ENCODE measurements around the gene WDR6. TPM values are rescaled to one million over a fixed set of nuclear protein-coding genes. Genes with fewer than 3 reads are reported as not detected.
A peak's percentile ranks its signal among the peaks of the same experiment; 100 is the strongest.

WDR6 gene
- total and polyA plus RNA-seq, 5 experiments from 2014 or later = 96.3 to 351 (median 126) TPM

GRCh38 chr3:48980295-48980694 lies 26.9 kb upstream of the WDR6 start:
- no peak for DNase-seq
- H3K4me3 Mint-ChIP-seq = no peak overlapping the region
- POLR2A ChIA-PET = interaction anchor here (0.6 kb wide), 1 partner anchor 252 kb away, joined by 5 read pairs; no protein-coding TSS in a partner anchor
- H3K27me3 Mint-ChIP-seq = no peaks in the 10 kb centered on the region
- ATAC-seq = no peak
- H3K27ac Mint-ChIP-seq = peak overlapping the region in 1 of 10 donors; percentile 72
- peaks cover 0 to 2% (median 0%) of the 10 kb centered on the region in 4 donors for H3K4me1 Mint-ChIP-seq
- peaks cover 0 to 88% (median 11%) of the 10 kb centered on the region in 3 donors for H3K36me3 Mint-ChIP-seq
- no peaks in the 10 kb centered on the region for H3K9me3 Mint-ChIP-seq

GRCh38 chr3:48982016-48982415 lies 25.2 kb upstream of the WDR6 start:
- no peak overlapping the region for H3K4me3 Mint-ChIP-seq
- no peak for ATAC-seq
- no peak for DNase-seq
- peak overlapping the region in 3 of 10 donors; percentile 51 to 80 (median 60) for H3K27ac Mint-ChIP-seq
- POLR2A ChIA-PET = no interaction called here
- peaks cover 0 to 81% (median 7%) of the 10 kb centered on the region in 3 donors for H3K36me3 Mint-ChIP-seq
- H3K27me3 Mint-ChIP-seq = no peaks in the 10 kb centered on the region
- peaks cover 0 to 4% (median under 1%) of the 10 kb centered on the region in 4 donors for H3K4me1 Mint-ChIP-seq
- H3K9me3 Mint-ChIP-seq = no peaks in the 10 kb centered on the region

- POLR2A ChIA-PET = interaction anchor here (0.5 kb wide), 1 partner anchor 212 kb away, joined by 4 read pairs; no protein-coding TSS in a partner anchor
- peaks cover 0 to 78% (median 7%) of the 10 kb centered on the region in 3 donors for H3K36me3 Mint-ChIP-seq
Measured at GRCh38 chr3:48982686-48983085, 24.5 kb upstream of the WDR6 start.

GRCh38 chr3:48983096-48983495 lies 24.1 kb upstream of the WDR6 start:
- Mint-ChIP-seq H3K4me1 (peaks cover 6 to 9% (median 7%) of the 10 kb centered on the region in 4 donors), H3K36me3 (peaks cover 0 to 74% (median 5%) of the 10 kb centered on the region in 3 donors)

More at GRCh38 chr3:48982686-48983085, 24.5 kb upstream of the WDR6 start:
- Mint-ChIP-seq H3K4me1 (peaks cover 2 to 6% (median 3%) of the 10 kb centered on the region in 4 donors), H3K27ac (peak overlapping the region in 3 of 10 donors; percentile 51 to 70 (median 60)), H3K9me3 (no peaks in the 10 kb centered on the region), H3K4me3 (no peak overlapping the region), H3K27me3 (no peaks in the 10 kb centered on the region)
- no peak for ATAC-seq
- DNase-seq = no peak

GRCh38 chr3:48984663-48985062 lies 22.5 kb upstream of the WDR6 start:
- H3K36me3 Mint-ChIP-seq = peaks cover 0 to 60% (median 0%) of the 10 kb centered on the region in 3 donors
- no peak overlapping the region for H3K4me3 Mint-ChIP-seq
- DNase-seq (no peak), ATAC-seq (no peak)
- H3K27ac Mint-ChIP-seq = peak overlapping the region in 2 of 10 donors; percentile 49 to 78
- peaks cover 12 to 18% (median 17%) of the 10 kb centered on the region in 4 donors for H3K4me1 Mint-ChIP-seq
- POLR2A ChIA-PET = interaction anchor here (8.6 kb wide), 1 partner anchor 40 kb away, joined by 194 read pairs; the partner anchor contains the start of genes IMPDH2 and NDUFAF3
- H3K27me3 Mint-ChIP-seq = no peaks in the 10 kb centered on the region
- no peaks in the 10 kb centered on the region for H3K9me3 Mint-ChIP-seq

More at GRCh38 chr3:48983096-48983495, 24.1 kb upstream of the WDR6 start:
- POLR2A ChIA-PET = no interaction called here
- Mint-ChIP-seq H3K4me3 (no peak overlapping the region), H3K27ac (peak overlapping the region in 4 of 10 donors; percentile 3 to 70 (median 30)), H3K9me3 (no peaks in the 10 kb centered on the region), H3K27me3 (no peaks in the 10 kb centered on the region)
- ATAC-seq (no peak), DNase-seq (no peak)

GRCh38 chr3:48985831-48986376 lies 21.3 kb upstream of the WDR6 start:
- H3K36me3 Mint-ChIP-seq = peaks cover 0 to 49% (median 0%) of the 10 kb centered on the region in 3 donors
- H3K4me3 Mint-ChIP-seq = no peak overlapping the region
- H3K9me3 Mint-ChIP-seq = no peaks in the 10 kb centered on the region
- H3K27me3 Mint-ChIP-seq = no peaks in the 10 kb centered on the region
- DNase-seq (no peak), ATAC-seq (no peak)
- H3K27ac Mint-ChIP-seq = peak overlapping the region in 5 of 10 donors; percentile 27 to 87 (median 46)
- POLR2A ChIA-PET = interaction anchor here (0.5 to 8.6 kb wide), 4 partner anchors 39 to 498 kb away, joined by 3 to 194 read pairs (median 6); partner anchors contain the start of genes IMPDH2 and NDUFAF3
- H3K4me1 Mint-ChIP-seq = peaks cover 12 to 23% (median 21%) of the 10 kb centered on the region in 4 donors

GRCh38 chr3:48989126-48989795 lies 17.9 kb upstream of the WDR6 start:
- Mint-ChIP-seq H3K36me3 (peaks cover 0 to 22% (median 0%) of the 10 kb centered on the region in 3 donors), H3K27ac (peak overlapping the region; percentile 85 to 96 (median 91)), H3K4me3 (peak overlapping the region; percentile 86 to 94 (median 92)), H3K4me1 (peaks cover 19 to 47% (median 44%) of the 10 kb centered on the region in 4 donors), H3K27me3 (no peaks in the 10 kb centered on the region), H3K9me3 (no peaks in the 10 kb centered on the region)
- POLR2A ChIA-PET = interaction anchor here (0.7 to 8.6 kb wide), 12 partner anchors 16 to 440 kb away, joined by 3 to 194 read pairs (median 6); partner anchors contain the start of genes ARIH2, DALRD3, IMPDH2 and NDUFAF3
- DNase-seq (peak in 1 of 10 donors; percentile 19), ATAC-seq (peak; percentile 0 to 1)

- POLR2A ChIA-PET = interaction anchor here (0.6 to 8.6 kb wide), 14 partner anchors 16 to 478 kb away, joined by 3 to 194 read pairs (median 4); partner anchors contain the start of genes ARIH2, DALRD3, IMPDH2 and NDUFAF3
- Mint-ChIP-seq H3K4me3 (peak within 1 kb of the TSS; percentile 89 to 94 (median 92)), H3K9me3 (no peaks in the 10 kb centered on the region), H3K27me3 (no peaks in the 10 kb centered on the region), H3K4me1 (peaks cover 21 to 54% (median 46%) of the 10 kb centered on the region in 4 donors), H3K27ac (peak within 1 kb of the TSS; percentile 90 to 96 (median 94)), H3K36me3 (peaks cover 0 to 21% (median 0%) of the 10 kb centered on the region in 3 donors)
- peak; percentile 51 to 86 (median 62) for DNase-seq
- ATAC-seq = peak; percentile 65 to 69
Measured at GRCh38 chr3:48989796-48990635, 17.2 kb upstream of the WDR6 start, which contains the start of gene P4HTM. TSS of gene P4HTM (plus strand) at chr3:48990241. CDS start at chr3:48990257, 16 bp downstream.

GRCh38 chr3:48990636-48991469 lies 16.3 kb upstream of the WDR6 start:
- DNase-seq = peak in 3 of 10 donors; percentile 19 to 32 (median 25)
- peak; percentile 18 to 30 for ATAC-seq
- Mint-ChIP-seq H3K27me3 (no peaks in the 10 kb centered on the region), H3K4me1 (peaks cover 21 to 58% (median 48%) of the 10 kb centered on the region in 4 donors), H3K27ac (peak overlapping the region; percentile 89 to 96 (median 93)), H3K36me3 (peaks cover 0 to 21% (median 0%) of the 10 kb centered on the region in 3 donors), H3K4me3 (peak overlapping the region; percentile 87 to 94 (median 92)), H3K9me3 (no peaks in the 10 kb centered on the region)
- POLR2A ChIA-PET = interaction anchor here (0.6 to 8.6 kb wide), 9 partner anchors 10 to 478 kb away, joined by 3 to 194 read pairs (median 10); partner anchors contain the start of genes DALRD3, IMPDH2, NDUFAF3 and NICN1

- Mint-ChIP-seq H3K9me3 (no peaks in the 10 kb centered on the region), H3K27ac (peak overlapping the region; percentile 40 to 94 (median 82)), H3K36me3 (peaks cover 0 to 21% (median 0%) of the 10 kb centered on the region in 3 donors), H3K4me1 (peaks cover 20 to 58% (median 47%) of the 10 kb centered on the region in 4 donors), H3K27me3 (no peaks in the 10 kb centered on the region), H3K4me3 (peak overlapping the region; percentile 72 to 93 (median 90))
- no peak for DNase-seq
- ATAC-seq = no peak
- POLR2A ChIA-PET = interaction anchor here (0.7 to 8.6 kb wide), 5 partner anchors 14 to 102 kb away, joined by 3 to 194 read pairs (median 36); partner anchors contain the start of genes IMPDH2, NDUFAF3, QRICH1 and WDR6
Measured at GRCh38 chr3:48991851-48992545, 15.2 kb upstream of the WDR6 start.

All from naive thymus-derived CD8-positive, alpha-beta T cell (primary cell).